A549 treated with Hydrocortisone at 1 μM for 4 hours (cell line): ENCODE measurements around the gene ATAD1. TPM values are rescaled to one million over a fixed set of nuclear protein-coding genes. Genes with fewer than 3 reads are reported as not detected.

ENCODE experiments used
- total RNA-seq: library from RNA; stranded (reverse); fragments of 200-300 nt; extraction: Qiagen RNA extraction; gene quantifications from 5 replicates; pipeline ENCODE4 v1.2.3, GENCODE V29; 2022

Gene ATAD1, protein sequence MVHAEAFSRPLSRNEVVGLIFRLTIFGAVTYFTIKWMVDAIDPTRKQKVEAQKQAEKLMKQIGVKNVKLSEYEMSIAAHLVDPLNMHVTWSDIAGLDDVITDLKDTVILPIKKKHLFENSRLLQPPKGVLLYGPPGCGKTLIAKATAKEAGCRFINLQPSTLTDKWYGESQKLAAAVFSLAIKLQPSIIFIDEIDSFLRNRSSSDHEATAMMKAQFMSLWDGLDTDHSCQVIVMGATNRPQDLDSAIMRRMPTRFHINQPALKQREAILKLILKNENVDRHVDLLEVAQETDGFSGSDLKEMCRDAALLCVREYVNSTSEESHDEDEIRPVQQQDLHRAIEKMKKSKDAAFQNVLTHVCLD
- total RNA-seq, result 34.3 to 56.6 TPM (median 43.6 TPM) in 5 replicates

GRCh38 chr10:87817609-87818504, at the start of gene ATAD1:
TSS of gene ATAD1 (minus strand) at chr10:87818226. CDS start at chr10:87814599, 3,627 bp downstream.

GRCh38 chr10:87863053-87863943, 45.3 kb upstream of the ATAD1 start, which contains the start of the genes KLLN and PTEN:
TSS of gene KLLN (minus strand) at chr10:87863533. CDS start at chr10:87862487, 1,046 bp downstream.
TSS of gene PTEN (plus strand) at chr10:87863625. CDS start at chr10:87864470, 845 bp downstream.

Other genes with a start within 250 kb of the ATAD1 start
- gene PAPSS2, start 158.3 kb downstream of the ATAD1 start, total RNA-seq, result 17.1 to 23.2 TPM (median 20.6 TPM) in 5 replicates
- 0.43 to 0.80 TPM (median 0.56 TPM) in 5 replicates for gene KLLN, start 45.3 kb upstream of the ATAD1 start, total RNA-seq
- 37.8 to 58.7 TPM (median 42.7 TPM) in 5 replicates for gene PTEN, start 45.4 kb upstream of the ATAD1 start, total RNA-seq